G401.6 (cell line): Measurements from ENCODE around the gene PLPP4.

ENCODE experiments used
- FAIRE-seq: peaks from 2 replicates; lab custom pipeline; 2012; peaks lifted over from hg19 to GRCh38; lab: Jason Lieb, UNC

Gene PLPP4

DNA sequence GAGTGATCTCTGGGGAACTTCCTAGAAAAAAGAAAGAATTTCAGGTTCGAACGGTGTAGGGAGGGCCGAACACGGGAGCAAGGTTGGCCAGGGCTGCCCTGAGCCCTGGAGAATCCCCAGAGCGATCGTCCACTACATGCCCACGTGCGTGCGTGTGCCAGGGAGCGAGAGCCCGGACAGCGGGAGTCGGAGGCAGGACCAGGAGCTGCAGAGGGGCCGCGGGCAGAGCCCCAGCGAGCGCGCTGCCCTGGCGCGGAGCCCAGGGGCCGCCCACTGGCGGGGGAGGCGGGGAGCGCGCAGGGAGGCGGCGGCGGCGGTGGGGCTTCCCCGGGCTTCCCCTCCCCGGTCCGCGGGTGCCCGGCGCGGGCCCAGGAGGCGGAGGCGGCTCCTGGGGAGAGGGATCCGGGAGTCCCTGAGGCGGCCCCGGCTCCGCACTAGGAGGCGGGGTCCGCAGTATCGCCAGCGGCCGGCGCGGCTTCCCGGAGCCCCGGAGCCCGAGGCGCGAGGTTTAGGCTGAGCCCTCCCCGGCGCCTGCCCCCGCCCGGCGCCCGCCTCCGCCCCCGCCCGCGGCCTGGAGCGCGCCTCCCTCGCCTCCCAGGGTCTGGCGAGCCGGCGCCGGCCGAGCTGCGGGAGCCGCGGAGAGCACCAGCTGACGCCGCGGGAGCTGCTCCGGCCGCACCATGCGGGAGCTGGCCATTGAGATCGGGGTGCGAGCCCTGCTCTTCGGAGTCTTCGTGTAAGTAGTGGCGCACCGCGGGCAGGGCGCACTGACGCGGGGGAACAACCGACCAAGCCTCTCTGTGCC, at the start of gene PLPP4:
TSS of gene PLPP4 (plus strand) at position 602 of the 805 bp plus-strand sequence. CDS start at position 681, 79 bp downstream.
- FAIRE-seq = no peak

DNA sequence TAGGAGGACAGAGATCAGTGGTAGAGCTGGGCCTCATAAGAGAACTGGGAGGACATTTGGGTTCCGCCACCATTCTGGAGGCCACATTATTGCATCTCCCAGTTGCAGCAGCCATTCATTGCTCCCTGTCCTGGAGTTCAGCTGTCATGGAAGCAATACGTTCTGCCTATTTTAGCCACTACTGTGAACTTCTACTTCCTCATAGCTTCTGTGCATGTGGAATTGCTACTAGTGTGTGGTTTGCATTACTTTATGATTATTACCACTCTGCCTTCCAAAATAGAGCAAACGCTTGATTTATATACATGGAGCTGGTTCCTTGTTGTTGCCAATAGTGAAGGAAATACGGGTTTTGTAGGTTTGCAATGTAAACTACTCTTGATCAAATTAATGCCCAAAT, 47.2 kb upstream of the PLPP4 start:
- FAIRE-seq = no peak

DNA sequence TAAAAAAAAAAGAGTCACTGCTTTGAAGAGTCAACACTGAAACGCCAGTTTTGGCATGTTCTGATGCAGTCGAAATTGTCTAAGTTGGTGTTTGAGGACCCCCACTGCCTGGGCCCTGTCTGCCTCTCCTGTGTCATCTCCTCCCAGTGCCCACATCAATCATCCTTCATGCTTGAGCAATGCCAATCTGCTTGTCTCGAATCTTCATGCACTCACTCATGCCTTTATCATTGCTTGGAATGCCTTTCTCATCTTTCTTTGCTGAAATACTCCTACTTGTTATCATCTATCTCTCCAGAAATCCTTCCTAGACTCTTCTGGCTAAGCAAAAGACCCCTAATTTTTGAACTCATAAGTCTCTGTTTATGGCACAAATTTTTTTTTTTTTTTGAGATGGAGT, 42.1 kb upstream of the PLPP4 start:
- no peak for FAIRE-seq

DNA sequence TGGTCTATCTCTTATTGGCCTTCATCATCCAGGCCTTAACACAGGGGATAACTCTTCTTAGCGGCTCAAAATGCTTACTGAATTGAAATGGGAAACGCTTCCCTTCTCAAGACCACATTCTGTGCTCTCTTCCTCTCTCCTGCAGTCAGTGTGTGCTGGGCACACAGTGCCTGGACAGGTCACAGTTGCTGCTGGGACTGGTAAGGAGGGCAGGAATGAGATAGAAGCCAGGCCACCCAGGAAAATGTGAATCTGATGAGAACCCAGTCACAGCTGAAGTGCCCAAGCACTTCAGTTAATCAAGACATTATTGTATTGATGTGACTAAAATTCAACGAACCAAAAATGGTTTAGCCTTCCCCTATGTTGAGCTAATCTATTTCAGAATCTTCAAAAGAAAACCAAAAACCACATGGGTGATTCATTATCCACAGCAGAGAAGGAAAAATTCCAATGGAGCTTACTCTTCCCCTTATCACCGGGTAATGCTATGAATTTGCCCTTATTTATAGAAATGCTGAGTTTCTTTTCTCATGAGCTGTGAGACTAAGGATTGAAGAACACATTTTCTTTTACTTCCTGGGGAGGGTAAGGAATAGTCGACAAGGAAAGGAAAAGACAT, 41.2 kb upstream of the PLPP4 start:
- no peak for FAIRE-seq

GRCh38 chr10:120420421-120420820, 36.6 kb upstream of the PLPP4 start:
- no peak for FAIRE-seq

GRCh38 chr10:120421250-120421649, 35.8 kb upstream of the PLPP4 start:
- no peak for FAIRE-seq

DNA sequence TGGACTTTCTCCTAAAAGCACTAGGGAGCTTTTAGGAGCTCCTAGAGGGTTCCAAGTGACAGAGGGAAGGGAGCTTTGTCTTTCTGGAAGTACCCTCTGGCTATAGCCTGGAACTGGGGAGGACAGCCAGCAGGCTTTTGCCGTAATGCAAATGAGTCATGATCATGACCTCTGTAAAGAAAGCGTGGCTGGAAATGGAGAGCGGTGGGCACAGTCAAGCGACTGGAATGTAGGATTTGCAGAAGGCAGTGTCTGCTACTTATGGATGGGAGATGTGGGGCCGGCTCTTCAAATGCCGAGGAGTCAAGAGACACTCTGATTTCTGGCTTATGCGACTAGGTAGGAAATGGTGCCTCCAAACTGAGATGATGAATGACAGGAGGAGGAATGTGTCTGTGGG, 34.6 kb upstream of the PLPP4 start:
- FAIRE-seq = no peak

DNA sequence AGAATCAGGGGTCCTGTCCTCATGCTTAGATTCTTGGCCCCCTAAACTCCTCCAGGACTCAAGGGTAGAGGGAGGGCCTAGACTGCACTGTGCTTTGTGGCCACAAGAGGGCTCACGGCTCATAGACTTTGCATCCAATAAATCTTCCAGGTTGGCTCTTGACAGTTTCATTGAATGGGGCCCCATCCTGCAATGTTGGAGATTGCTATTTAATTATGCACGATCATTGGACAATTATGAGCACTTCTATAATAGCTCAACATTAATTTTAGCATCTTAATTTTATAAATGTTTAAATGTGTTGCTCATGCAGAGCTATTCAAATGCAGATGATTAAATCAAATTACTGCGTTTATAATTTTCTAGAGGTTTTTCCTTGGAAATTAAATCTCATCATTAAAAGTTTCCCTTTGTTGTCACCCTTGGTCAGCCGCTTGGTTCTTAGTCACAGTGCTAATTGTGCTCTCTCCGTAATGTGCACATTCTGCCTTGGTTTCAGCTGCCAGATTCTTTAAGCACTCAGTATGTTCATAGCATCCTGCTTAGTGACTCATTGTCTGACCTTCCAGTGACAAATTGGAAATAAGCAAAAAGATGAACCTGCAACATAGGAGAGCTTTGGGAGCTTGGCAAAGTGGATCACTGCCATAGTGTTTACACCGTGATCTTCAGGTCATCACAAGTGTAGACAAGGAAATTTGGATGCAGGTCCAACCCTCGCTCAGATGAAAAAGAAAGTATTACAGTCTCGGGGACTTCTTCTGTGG, 33.4 kb upstream of the PLPP4 start:
- no peak for FAIRE-seq

- no peak for FAIRE-seq
Observed at GRCh38 chr10:120424198-120424464, 32.9 kb upstream of the PLPP4 start.

GRCh38 chr10:120426306-120426705, 30.7 kb upstream of the PLPP4 start:
- FAIRE-seq = no peak

DNA sequence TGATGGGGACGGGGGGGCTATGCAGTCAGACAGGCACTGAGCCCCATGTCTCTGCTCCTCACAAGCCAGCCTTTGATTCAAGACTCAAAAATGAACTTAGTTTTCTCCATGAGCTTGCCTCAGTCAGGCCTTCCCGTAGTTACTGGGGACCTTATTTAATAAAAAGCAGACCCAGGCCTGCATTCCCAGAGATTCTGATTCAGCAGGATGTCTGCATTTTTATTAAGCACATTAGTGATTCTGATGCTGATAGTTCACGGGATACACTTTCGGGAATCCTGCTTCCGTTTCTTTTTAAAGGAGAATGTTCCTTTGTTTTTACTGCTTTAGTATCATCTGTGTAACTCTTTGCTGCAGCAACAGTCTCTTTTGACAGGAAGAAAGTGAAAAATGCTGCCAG, 28.3 kb upstream of the PLPP4 start:
- FAIRE-seq = no peak

GRCh38 chr10:120429395-120429794, 27.6 kb upstream of the PLPP4 start:
- FAIRE-seq = no peak

GRCh38 chr10:120431251-120431651, 25.8 kb upstream of the PLPP4 start:
- FAIRE-seq = no peak

DNA sequence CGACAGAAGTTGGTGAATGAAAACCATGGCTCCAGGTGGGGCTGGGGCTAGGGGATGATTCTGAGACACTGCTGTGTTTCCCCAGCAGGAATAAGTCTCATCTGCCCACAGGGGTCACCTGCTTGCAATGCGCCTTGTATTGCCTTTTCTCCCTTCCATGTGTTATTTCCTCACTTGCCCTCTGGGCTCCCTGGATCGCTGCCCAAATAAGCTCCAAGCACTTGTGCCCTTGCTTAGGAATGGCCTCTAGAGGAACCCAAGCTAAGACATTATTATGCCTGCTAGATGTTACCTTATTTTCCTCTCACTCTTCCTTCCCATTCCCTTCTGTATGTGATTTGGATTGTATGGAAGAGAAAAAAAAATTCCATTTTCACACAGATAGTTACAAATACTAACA, 24.8 kb upstream of the PLPP4 start:
- no peak for FAIRE-seq

DNA sequence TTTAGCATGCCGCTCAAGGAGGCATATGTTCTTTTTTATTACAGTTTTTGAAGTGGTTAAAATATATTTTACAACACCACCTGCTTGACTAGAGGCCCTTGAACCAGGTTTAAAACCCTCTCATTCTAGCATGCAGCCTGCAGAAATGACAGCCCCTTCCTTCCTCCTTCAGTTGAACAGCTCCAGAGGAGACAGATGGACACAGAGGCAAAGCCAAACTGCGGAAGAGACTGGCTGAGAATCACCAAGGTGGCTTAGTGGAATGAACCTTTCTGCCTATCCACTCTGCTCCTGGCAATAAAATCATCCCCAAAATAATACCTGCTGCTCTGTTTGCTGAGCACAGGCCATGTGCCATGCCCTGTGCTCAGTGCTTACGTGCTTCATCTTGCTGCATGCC, 23.9 kb upstream of the PLPP4 start:
- FAIRE-seq = no peak

- no peak for FAIRE-seq
Observed at GRCh38 chr10:120436439-120437112, 20.5 kb upstream of the PLPP4 start.

DNA sequence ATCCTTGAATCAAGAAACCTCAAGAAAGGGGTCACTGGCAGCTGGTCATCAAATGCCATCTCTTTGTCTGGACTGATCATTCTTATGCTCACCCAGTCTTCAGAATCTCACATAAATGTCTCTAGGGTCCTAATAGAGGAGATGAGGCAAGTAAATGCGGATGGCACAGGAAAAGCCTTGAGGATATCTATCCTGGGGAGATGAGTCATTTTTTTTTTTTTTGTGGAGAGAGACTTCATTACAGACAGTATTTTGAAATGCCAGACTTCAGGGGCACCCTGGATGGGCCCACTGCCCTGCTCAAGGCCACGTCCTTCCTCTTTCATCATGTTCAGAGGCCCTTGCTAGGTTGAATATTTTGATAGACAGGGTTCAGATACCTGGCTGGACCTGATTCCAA, 19.5 kb upstream of the PLPP4 start:
- FAIRE-seq = no peak

- FAIRE-seq = no peak
Observed at GRCh38 chr10:120451968-120452367, 5.1 kb upstream of the PLPP4 start.

GRCh38 chr10:120453319-120453718, 3.7 kb upstream of the PLPP4 start:
- no peak for FAIRE-seq

GRCh38 chr10:120453886-120454285, 3.1 kb upstream of the PLPP4 start:
- no peak for FAIRE-seq

DNA sequence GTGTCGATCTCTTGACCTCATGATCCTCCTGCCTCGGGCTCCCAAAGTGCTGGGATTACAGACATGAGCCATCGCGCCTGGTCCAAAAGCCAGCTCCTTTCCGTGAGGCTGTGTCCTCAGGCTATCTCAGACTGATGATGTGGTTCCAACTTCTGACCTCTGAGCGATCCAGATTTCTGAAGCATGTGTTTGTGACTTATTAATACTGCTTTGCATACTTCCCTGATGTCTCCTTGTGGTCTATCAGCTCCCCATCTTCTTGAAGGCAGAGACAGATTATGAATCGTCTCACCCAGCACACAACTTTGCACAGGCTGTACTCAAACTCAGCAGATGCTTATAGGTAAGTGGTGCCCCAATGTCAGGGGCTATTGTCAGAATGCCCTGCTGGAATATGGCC, 2.0 kb upstream of the PLPP4 start:
- no peak for FAIRE-seq

DNA sequence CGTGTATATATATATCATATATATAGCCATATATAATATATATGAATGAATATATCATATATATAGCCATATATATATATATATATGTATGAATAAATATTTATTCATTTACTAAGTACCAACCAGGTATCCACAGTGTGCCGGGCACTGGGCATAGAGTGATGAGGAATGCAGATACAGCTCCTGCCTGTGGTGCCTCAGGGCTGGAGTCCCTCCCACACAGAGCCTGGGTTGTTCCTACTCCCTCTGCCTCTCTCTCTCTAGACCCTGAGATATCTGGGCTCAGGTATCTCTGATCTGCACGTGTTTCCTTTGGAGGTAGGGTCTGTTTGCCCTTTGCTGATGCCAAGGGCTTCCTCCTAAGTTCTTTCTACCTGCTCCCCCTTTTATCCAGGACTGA, 1.4 kb upstream of the PLPP4 start:
- no peak for FAIRE-seq

- FAIRE-seq = no peak
Observed at GRCh38 chr10:120456143-120456625, 843 bp upstream of the PLPP4 start.
